ENCODE results near the gene ACBD7. TPM values are rescaled to one million over a fixed set of nuclear protein-coding genes. Genes with fewer than 3 reads are reported as not detected.

Gene ACBD7
- total and polyA plus RNA-seq, 9 of the 15 experiments (the other 6 are each of a cell fraction or from before 2014, with no cell fraction given), result 0.21 to 3.2 (median 0.84) TPM

DNA sequence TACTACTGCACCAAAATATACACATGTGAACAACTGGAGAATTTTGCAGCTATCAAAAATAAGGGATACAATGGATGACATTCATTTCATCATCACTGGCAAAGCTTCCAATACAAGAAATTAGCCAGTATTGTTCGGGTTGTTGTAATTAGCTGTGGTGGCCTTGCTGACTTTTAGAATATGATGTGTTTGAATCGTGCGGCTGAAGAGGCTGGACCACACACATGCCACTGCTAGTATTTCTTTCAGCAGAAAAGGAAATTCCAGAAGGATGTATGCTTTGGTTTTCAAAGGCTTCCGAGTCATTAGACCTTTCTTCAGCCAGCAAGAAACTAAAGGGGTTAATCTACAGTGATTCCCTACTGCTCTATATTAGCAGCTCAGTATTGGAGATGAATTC, 25.2 kb upstream of the ACBD7 start:
- DNase-seq (ENCODE audit: extremely low read depth in 1 of 4, low spot score in 3 of 4) (no peak), FAIRE-seq (no peak), ATAC-seq (no peak)
- Histone ChIP-seq H3K79me2 (ENCODE audit: control insufficient read depth, insufficient read depth, low read length) (no peaks in the 10 kb centered on the region), H3K9ac (ENCODE audit: insufficient read depth in 1 of 2, low read depth in 2 of 2, low read length in 2 of 2) (no peak overlapping the region), H3K9me3 (replicated peaks; ENCODE audit: control insufficient read depth, insufficient read depth, low read depth, low read length) (no peaks in the 10 kb centered on the region; the same call in 1 of the 2 replicates), H3K9me1 (ENCODE audit: control insufficient read depth, insufficient read depth, low read length) (no peaks in the 10 kb centered on the region), H3K27ac (ENCODE audit: extremely low read depth, low read depth, low read length) (no peak overlapping the region), H3K4me3 (no peak overlapping the region), H3K4me1 (replicated peaks in 1 of 2; ENCODE audit: control insufficient read depth in 2 of 2, insufficient read depth in 2 of 2, low read length in 2 of 2) (no peaks in the 10 kb centered on the region), H2AFZ (ENCODE audit: low read depth, low read length) (no peak overlapping the region), H3K27me3 (ENCODE audit: control insufficient read depth in 2 of 2, insufficient read depth in 2 of 2, low read length in 2 of 2) (no peaks in the 10 kb centered on the region), H4K20me1 (replicated peaks; ENCODE audit: control insufficient read depth, insufficient read depth, low read length) (no peaks in the 10 kb centered on the region), H3K36me3 (ENCODE audit: control insufficient read depth, insufficient read depth, low read length) (peaks cover 17% of the 10 kb centered on the region), H3K4me2 (ENCODE audit: insufficient read depth, low read length) (no peak overlapping the region)
- 90% methylated on average over 4 of the region's 4 CpGs for WGBS (ENCODE audit: insufficient coverage, low coverage, missing lambda C conversion rate)
- CTCF ChIA-PET (ENCODE audit: low intra/inter-chr PET ratio), result no interaction called here
- BruUV-seq (replicated peaks), result no TSS peak
- POLR2A ChIA-PET, result interaction anchor here (0.5 to 0.7 kb wide), 3 partner anchors 10 to 32 kb away, joined by 3 read pairs; no protein-coding TSS in a partner anchor
- in situ Hi-C loops (cut with MboI) (no loop called here), intact Hi-C loops (cut with micrococcal nuclease) (no loop called here)
- no peak for TF ChIP-seq MTA3 (IDR thresholded peaks at IDR 0.05; ENCODE audit: borderline replicate concordance)
- TF ChIP-seq NCOA1 (IDR thresholded peaks at IDR 0.05; ENCODE audit: low read depth), result no peak
- no peak for TF ChIP-seq ATF7 (IDR thresholded peaks at IDR 0.05)
- TF ChIP-seq ZNF445 (CRISPR knock-in tag; IDR thresholded peaks at IDR 0.05; ENCODE audit: low read depth), result no peak
- TF ChIP-seq RHOXF2B (CRISPR knock-in tag; conservative IDR thresholded peaks at IDR 0.05), result no peak
- TF ChIP-seq ESRRA (IDR thresholded peaks at IDR 0.05; ENCODE audit: borderline replicate concordance, low read depth), result no peak
- TF ChIP-seq FOSL1 (tag; conservative IDR thresholded peaks at IDR 0.05), result no peak
- no peak for TF ChIP-seq STAT5A (IDR thresholded peaks at IDR 0.05; ENCODE audit: borderline replicate concordance, low read length)
- no peak for TF ChIP-seq THAP12 (CRISPR knock-in tag; IDR thresholded peaks at IDR 0.05)
